ENCODE data around the gene PADI3. TPM values are rescaled to one million over a fixed set of nuclear protein-coding genes. Genes with fewer than 3 reads are reported as not detected.

PADI3 gene
- total and polyA plus RNA-seq, 2 of the 4 experiments (the other 2 are of a cell fraction), result not detected

GRCh38 chr1:17318262-17318661 is 69.4 kb downstream of the PADI3 start:
- Histone ChIP-seq H3K4me1 (ENCODE audit: control insufficient read depth, insufficient read depth, low read length) (no peaks in the 10 kb centered on the region), H4K20me1 (ENCODE audit: insufficient read depth, low read length) (no peaks in the 10 kb centered on the region), H2AK5ac (ENCODE audit: low read depth, low read length) (no peak overlapping the region), H4K5ac (ENCODE audit: low read depth, low read length) (no peak overlapping the region), H3K27ac (ENCODE audit: insufficient read depth, low read length) (no peak overlapping the region), H2BK15ac (ENCODE audit: low read depth, low read length) (no peak overlapping the region), H3K56ac (ENCODE audit: extremely low read depth, insufficient read depth, low read length) (no peak overlapping the region), H2BK5ac (ENCODE audit: low read depth, low read length, poor library complexity, severe bottlenecking) (no peak overlapping the region), H3K4me3 (ENCODE audit: insufficient read depth, low read depth, low read length) (no peak overlapping the region), H3K4me2 (ENCODE audit: low read depth, low read length) (no peak overlapping the region), H3K36me3 (ENCODE audit: control insufficient read depth, insufficient read depth, low read length) (no peaks in the 10 kb centered on the region), H2AK9ac (replicated peaks; ENCODE audit: low read depth, low read length, poor library complexity) (no peak overlapping the region), H2AFZ (replicated peaks; ENCODE audit: low read length, poor library complexity) (no peak overlapping the region), H2BK120ac (ENCODE audit: low read depth, low read length) (no peak overlapping the region), H3K79me1 (ENCODE audit: low read depth in 1 of 2, low read length in 2 of 2) (no peaks in the 10 kb centered on the region), H3K9ac (ENCODE audit: low read depth, low read length) (no peak overlapping the region), H3K18ac (ENCODE audit: low read depth, low read length) (no peak overlapping the region), H3K27me3 (ENCODE audit: control insufficient read depth, insufficient read depth, low read length) (peaks cover 22% of the 10 kb centered on the region), H3K14ac (replicated peaks; ENCODE audit: low read depth, low read length) (no peak overlapping the region), H3K23ac (ENCODE audit: low read depth, low read length) (no peak overlapping the region), H3K4ac (ENCODE audit: low read depth, low read length) (no peak overlapping the region), H2BK20ac (ENCODE audit: low read depth, low read length) (no peak overlapping the region), H3K9me3 (ENCODE audit: control insufficient read depth, insufficient read depth, low read length) (0 out of 2 replicates have a peak, but pooled peaks cover 4% of the 10 kb centered on the region), H3K9me1 (ENCODE audit: insufficient read depth, low read length) (no peaks in the 10 kb centered on the region), H4K91ac (ENCODE audit: insufficient read depth, low read depth, low read length) (no peak overlapping the region), H4K8ac (ENCODE audit: low read depth in 2 of 2, low read length in 2 of 2) (no peak overlapping the region)
- BruUV-seq (replicated peaks), result no TSS peak
- 40% methylated on average over 2 of the region's 6 CpGs; no CpG with 5 or more reads in 1 of the 2 experiments for WGBS, 2 experiments (ENCODE audit: extremely low coverage in 2 of 2, insufficient read length in 1 of 2)
- TF ChIP-seq, protein P1, sequence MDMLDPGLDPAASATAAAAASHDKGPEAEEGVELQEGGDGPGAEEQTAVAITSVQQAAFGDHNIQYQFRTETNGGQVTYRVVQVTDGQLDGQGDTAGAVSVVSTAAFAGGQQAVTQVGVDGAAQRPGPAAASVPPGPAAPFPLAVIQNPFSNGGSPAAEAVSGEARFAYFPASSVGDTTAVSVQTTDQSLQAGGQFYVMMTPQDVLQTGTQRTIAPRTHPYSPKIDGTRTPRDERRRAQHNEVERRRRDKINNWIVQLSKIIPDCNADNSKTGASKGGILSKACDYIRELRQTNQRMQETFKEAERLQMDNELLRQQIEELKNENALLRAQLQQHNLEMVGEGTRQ (IDR thresholded peaks at IDR 0.05; ENCODE audit: low read depth, low read length), result no peak
- TF ChIP-seq MAZ (IDR thresholded peaks at IDR 0.05; ENCODE audit: borderline replicate concordance, low read depth, low read length) (no peak), POLR2A (IDR thresholded peaks at IDR 0.05; ENCODE audit: low read depth, low read length) (no peak), MAFK (IDR thresholded peaks at IDR 0.05; ENCODE audit: low read depth, low read length) (no peak), FOS (IDR thresholded peaks at IDR 0.05; ENCODE audit: low read depth, low read length) (no peak)
- CTCF ChIA-PET, result no interaction called here
- DNase-seq, result no peak
- no peak for ATAC-seq (ENCODE audit: low read depth)
- in situ Hi-C loops (cut with MboI; ENCODE audit: low sequenced_read_pairs), result no loop called here
- intact Hi-C loops (cut with micrococcal nuclease), result no loop called here
- POLR2A ChIA-PET (ENCODE audit: unreplicated experiment), result no interaction called here
- dilution Hi-C loops (cut with HindIII; ENCODE audit: low sequenced_read_pairs, unreplicated experiment), result no loop called here
